ELR (cell line): ENCODE results near the gene ZNF615.
"Not testable (repeated sequence)": the region's sequence is repeated elsewhere in the genome, so short reads cannot be mapped to it uniquely, and the experiment has no call there.

Experiments used
- DNase-seq: peaks from one replicate; pipeline ENCODE4 v3.0.0-alpha.2; 2015; ENCODE audit warnings: low read depth

Gene ZNF615

GRCh38 chr19:52007806-52008557, at the start of gene ZNF615:
ZNF615 (minus strand) TSS chr19:52008211; CDS start chr19:52003711, 4,500 bp downstream.
- peak; percentile 87 for DNase-seq

- not testable (repeated sequence) for DNase-seq
Measured at GRCh38 chr19:52056480-52056879, 48.5 kb upstream of the ZNF615 start.

- DNase-seq: not testable (repeated sequence)
Measured at GRCh38 chr19:52051736-52052135, 43.7 kb upstream of the ZNF615 start.

GRCh38 chr19:52048555-52049501, 40.8 kb upstream of the ZNF615 start, which contains the start of gene ZNF432:
ZNF432 (minus strand) TSS chr19:52048838; CDS start chr19:52046868, 1,970 bp downstream.
- DNase-seq: peak; percentile 90

GRCh38 chr19:52039169-52039568, 31.2 kb upstream of the ZNF615 start:
- no peak for DNase-seq

GRCh38 chr19:52034051-52034728, 26.2 kb upstream of the ZNF615 start:
- peak; percentile 11 for DNase-seq

GRCh38 chr19:52028780-52029123, 20.7 kb upstream of the ZNF615 start:
- no peak for DNase-seq

DNA sequence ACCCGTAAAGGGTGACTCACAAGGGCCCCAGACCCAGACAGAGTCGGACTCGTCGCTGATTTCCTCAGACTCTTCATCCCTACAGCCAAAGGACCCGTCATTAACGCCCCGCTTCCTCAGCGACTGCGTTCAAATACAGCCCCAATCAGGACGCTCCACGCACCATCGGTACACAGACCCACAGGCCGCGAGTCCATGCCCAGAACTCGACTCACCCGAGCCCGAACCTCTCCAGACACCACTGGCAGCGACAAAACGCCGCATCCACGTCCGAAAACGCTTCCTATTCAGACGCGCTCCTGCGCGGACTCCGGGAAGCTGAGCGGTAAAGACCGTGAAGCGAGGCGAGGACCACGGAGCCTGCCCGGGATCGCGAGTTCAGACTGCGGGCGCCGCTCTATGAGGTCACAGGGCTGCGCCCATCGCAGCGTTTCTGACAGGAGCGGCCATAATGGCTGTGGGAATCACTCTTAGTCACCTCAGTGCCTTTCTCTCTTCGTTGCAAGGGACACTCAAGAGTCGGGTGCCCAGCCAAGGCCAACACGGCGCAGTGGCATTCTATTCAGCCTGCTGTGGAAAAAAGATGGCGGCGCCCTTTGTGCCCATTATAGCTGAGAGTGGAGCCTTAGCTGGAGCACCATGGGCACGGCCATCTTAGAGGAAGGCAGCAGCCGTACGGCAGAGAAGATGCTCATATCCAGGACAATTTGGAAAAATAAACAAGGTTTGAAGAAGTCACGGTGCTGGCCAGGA, 20.2 kb upstream of the ZNF615 start, which contains the start of gene ZNF614:
Gene ZNF614, minus strand, starts transcription at position 353 of the 753 bp plus-strand sequence. CDS start 2,634 bp downstream, outside the sequence.
- DNase-seq: peak; percentile 90

GRCh38 chr19:52026255-52026990, 18.4 kb upstream of the ZNF615 start:
- not testable (repeated sequence) for DNase-seq

- DNase-seq: not testable (repeated sequence)
Measured at GRCh38 chr19:52024478-52024877, 16.5 kb upstream of the ZNF615 start.

GRCh38 chr19:52022193-52022592, 14.2 kb upstream of the ZNF615 start:
- no peak for DNase-seq

GRCh38 chr19:52020506-52020905, 12.5 kb upstream of the ZNF615 start:
- no peak for DNase-seq

GRCh38 chr19:52010674-52011073, 2.7 kb upstream of the ZNF615 start:
- no peak for DNase-seq

- DNase-seq: no peak
Measured at GRCh38 chr19:52007451-52007805, 583 bp downstream of the ZNF615 start.

- no peak for DNase-seq
Measured at GRCh38 chr19:51994048-51994644, 13.9 kb downstream of the ZNF615 start.

DNA sequence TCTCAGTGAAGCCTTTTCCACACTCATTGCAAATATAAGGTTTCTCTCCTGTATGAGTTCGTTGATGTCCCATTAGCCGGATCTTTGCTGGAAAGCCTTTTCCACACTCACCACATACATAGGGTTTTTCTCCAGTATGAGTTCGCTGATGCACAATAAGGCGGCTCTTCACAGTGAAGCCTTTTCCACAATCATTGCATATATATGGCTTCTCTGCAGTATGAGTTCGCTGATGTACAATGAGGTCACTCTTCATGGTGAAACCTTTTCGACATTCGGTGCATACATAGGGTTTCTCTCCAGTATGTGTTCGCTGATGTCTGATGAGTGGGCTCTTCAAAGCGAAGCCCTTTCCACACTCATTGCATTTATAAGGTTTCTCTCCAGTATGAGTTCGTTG, 14.6 kb downstream of the ZNF615 start:
- no peak for DNase-seq

DNA sequence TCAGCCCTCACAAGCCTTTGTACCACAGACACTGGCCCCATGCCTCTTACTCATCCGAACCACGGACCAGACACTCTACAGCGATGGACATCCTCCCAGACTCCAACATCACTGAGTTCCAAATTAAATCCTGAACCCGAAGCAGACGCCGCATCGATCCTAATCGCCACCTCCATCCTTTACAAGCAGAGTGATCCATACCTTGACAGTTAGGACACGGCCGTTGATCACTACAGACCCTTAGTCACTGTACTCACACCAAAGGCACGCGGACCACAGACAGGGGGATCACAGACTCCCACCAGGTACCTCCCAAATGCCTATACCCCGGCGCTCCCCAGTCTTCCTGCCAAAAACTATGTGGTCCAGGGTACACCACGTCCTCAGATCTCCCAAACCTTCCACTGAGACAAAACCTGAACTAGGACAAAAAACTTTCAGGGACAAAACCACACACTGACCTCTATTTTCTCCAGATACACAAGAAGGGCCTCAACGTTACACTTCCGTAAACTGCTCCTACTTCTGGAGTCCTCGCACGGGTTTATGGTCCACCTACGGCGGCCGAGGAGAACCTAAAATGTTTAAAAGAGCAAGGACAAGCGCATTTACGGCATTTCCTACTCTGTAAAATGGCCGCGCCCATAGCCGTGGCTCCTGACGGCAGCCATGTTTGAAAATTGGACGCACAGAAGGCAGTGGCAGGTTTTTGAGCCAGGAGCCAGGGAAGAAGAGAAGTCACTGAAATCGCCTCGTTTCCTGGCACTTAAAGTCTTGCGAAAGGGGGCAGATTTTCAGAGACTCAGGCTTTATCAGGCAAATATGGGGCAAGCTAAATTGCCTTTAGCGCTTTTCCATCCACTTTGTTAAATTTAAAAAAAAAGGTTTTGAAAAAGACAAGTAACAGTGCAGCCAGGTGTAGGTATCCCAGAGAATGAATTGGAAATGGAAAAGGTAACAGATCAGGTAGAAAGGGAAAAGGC, 21.4 kb downstream of the ZNF615 start, which contains the start of gene ZNF350:
Gene ZNF350, minus strand, starts transcription at position 532 of the 983 bp plus-strand sequence. CDS start 12,480 bp downstream, outside the sequence.
- DNase-seq: peak; percentile 93

DNA sequence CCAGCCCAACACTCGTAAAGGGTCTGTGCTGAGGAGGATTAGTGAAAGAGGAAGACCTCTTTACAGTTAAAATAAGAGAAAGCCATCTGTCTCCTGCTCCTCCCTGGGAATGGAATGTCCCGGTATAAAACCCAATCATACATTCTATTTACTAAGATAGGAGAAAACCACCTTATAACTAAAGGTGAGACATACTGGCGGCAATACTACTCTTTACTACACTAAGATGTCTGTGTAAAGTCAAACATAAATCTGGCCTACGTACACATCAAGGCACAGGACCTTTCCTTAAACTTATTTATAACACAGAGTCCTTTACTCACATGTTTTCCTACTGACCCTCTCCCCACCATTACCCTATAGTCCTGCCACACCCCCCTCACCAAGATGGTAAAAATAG, 24.6 kb downstream of the ZNF615 start:
- DNase-seq: no peak

- peak; percentile 9 for DNase-seq
Measured at GRCh38 chr19:51980926-51981325, 27.1 kb downstream of the ZNF615 start.
